Neural crest cell (in vitro differentiated cells): ENCODE data around the gene NAV2. TPM values are rescaled to one million over a fixed set of nuclear protein-coding genes. Genes with fewer than 3 reads are reported as not detected.

Source experiments
- DNase-seq: peaks from one replicate; pipeline ENCODE4 v3.0.0; 2021; ENCODE audit warnings: low read depth, mixed read lengths, low spot score
- H3K27ac Mint-ChIP-seq: one replicate; pipeline ENCODE4 v1.8.0; 2021; ENCODE audit warnings: mild to moderate bottlenecking, mixed read lengths; ENCODE audit not compliant: unreplicated experiment
- H3K27me3 Mint-ChIP-seq: 2 replicates; pipeline ENCODE4 v1.8.0; 2021; ENCODE audit warnings: low read depth, mild to moderate bottlenecking, mixed read lengths
- H3K36me3 Mint-ChIP-seq: 2 replicates; pipeline ENCODE4 v1.8.0; 2021; ENCODE audit warnings: low read depth, mild to moderate bottlenecking, mixed read lengths
- H3K4me1 Mint-ChIP-seq: 2 replicates; pipeline ENCODE4 v1.8.0; 2021; ENCODE audit warnings: mixed read lengths
- H3K4me3 Mint-ChIP-seq: one replicate; pipeline ENCODE4 v1.8.0; 2021; ENCODE audit warnings: mild to moderate bottlenecking, mixed read lengths
- H3K9me3 Mint-ChIP-seq: 2 replicates; pipeline ENCODE4 v1.8.0; 2021; ENCODE audit warnings: mixed read lengths
- CTCF ChIP-seq: fragments of 200-600 bp; sonication (generic); conservative IDR thresholded peaks from 2 replicates; pipeline ENCODE4 v1.5.0; 2021; ENCODE audit warnings: antibody characterized with exemption, mild to moderate bottlenecking
- total RNA-seq: library from RNA; stranded (reverse); gene quantifications from 2 replicates; pipeline ENCODE4 v1.2.1, GENCODE V29; 2021

Gene NAV2
- total RNA-seq, 1 donor from 2014 or later, result 14.1 TPM

- Mint-ChIP-seq H3K4me1 (no peaks in the 10 kb centered on the region), H3K36me3 (peaks cover 6% of the 10 kb centered on the region), H3K9me3 (peaks cover 5% of the 10 kb centered on the region), H3K4me3 (no peak overlapping the region), H3K27ac (no peak overlapping the region), H3K27me3 (peaks cover 5% of the 10 kb centered on the region)
- DNase-seq, result no peak
- TF ChIP-seq CTCF, result no peak
These were observed 279.5 kb downstream of the NAV2 start for GRCh38 chr11:19992162-19992561.

- Mint-ChIP-seq H3K4me3 (no peak overlapping the region), H3K36me3 (peaks cover 6% of the 10 kb centered on the region)
These were observed 280.4 kb downstream of the NAV2 start for GRCh38 chr11:19992998-19993397.

GRCh38 chr11:19994672-19995071 is 282.0 kb downstream of the NAV2 start:
- no peak overlapping the region for H3K4me3 Mint-ChIP-seq
- no peak for TF ChIP-seq CTCF

More at GRCh38 chr11:19992998-19993397, 280.4 kb downstream of the NAV2 start:
- peaks cover 5% of the 10 kb centered on the region for H3K27me3 Mint-ChIP-seq
- H3K27ac Mint-ChIP-seq, result no peak overlapping the region
- peaks cover 5% of the 10 kb centered on the region for H3K9me3 Mint-ChIP-seq
- H3K4me1 Mint-ChIP-seq, result no peaks in the 10 kb centered on the region
- no peak for TF ChIP-seq CTCF
- DNase-seq, result no peak

GRCh38 chr11:19995145-19995544 is 282.5 kb downstream of the NAV2 start:
- Mint-ChIP-seq H3K36me3 (peaks cover 6% of the 10 kb centered on the region), H3K27ac (no peak overlapping the region), H3K4me1 (peaks cover 7% of the 10 kb centered on the region), H3K4me3 (no peak overlapping the region), H3K9me3 (peaks cover 5% of the 10 kb centered on the region), H3K27me3 (peaks cover 14% of the 10 kb centered on the region)
- no peak for TF ChIP-seq CTCF
- no peak for DNase-seq

More at GRCh38 chr11:19994672-19995071, 282.0 kb downstream of the NAV2 start:
- no peak for DNase-seq
- Mint-ChIP-seq H3K27me3 (peaks cover 14% of the 10 kb centered on the region), H3K36me3 (peaks cover 6% of the 10 kb centered on the region), H3K4me1 (peaks cover 2% of the 10 kb centered on the region), H3K27ac (no peak overlapping the region), H3K9me3 (peaks cover 5% of the 10 kb centered on the region)

GRCh38 chr11:19996571-19996970 is 283.9 kb downstream of the NAV2 start:
- peaks cover 18% of the 10 kb centered on the region for H3K27me3 Mint-ChIP-seq
- H3K4me1 Mint-ChIP-seq, result peaks cover 21% of the 10 kb centered on the region
- H3K9me3 Mint-ChIP-seq, result peaks cover 5% of the 10 kb centered on the region
- no peak for DNase-seq
- peaks cover 6% of the 10 kb centered on the region for H3K36me3 Mint-ChIP-seq
- H3K27ac Mint-ChIP-seq, result no peak overlapping the region
- TF ChIP-seq CTCF, result no peak
- H3K4me3 Mint-ChIP-seq, result no peak overlapping the region

- Mint-ChIP-seq H3K4me1 (peaks cover 47% of the 10 kb centered on the region), H3K27me3 (peaks cover 31% of the 10 kb centered on the region), H3K9me3 (no peaks in the 10 kb centered on the region), H3K27ac (peak overlapping the region; percentile 14), H3K36me3 (no peaks in the 10 kb centered on the region), H3K4me3 (peak overlapping the region; percentile 50)
- no peak for TF ChIP-seq CTCF
- no peak for DNase-seq
These were observed 287.3 kb downstream of the NAV2 start for GRCh38 chr11:20000022-20000350.
